ENCODE measurements around the gene PDE4D. TPM values are rescaled to one million over a fixed set of nuclear protein-coding genes. Genes with fewer than 3 reads are reported as not detected.
A peak's percentile ranks its signal among the peaks of the same experiment; 100 is the strongest.

Gene PDE4D
- total and polyA plus RNA-seq, 8 donors, result 1.5 to 7.1 (median 3.1) TPM

GRCh38 chr5:59259237-59259636, 634.3 kb downstream of the PDE4D start:
- no peak for ATAC-seq
- intact Hi-C loops (cut with DNase I), result no loop called here
- no peaks in the 10 kb centered on the region for H3K27me3 ChIP-seq
- no peak for DNase-seq
- TF ChIP-seq CTCF (IDR thresholded peaks at IDR 0.05), result no peak
- H3K9me3 ChIP-seq, result no peaks in the 10 kb centered on the region
- H3K36me3 ChIP-seq, result no peaks in the 10 kb centered on the region
- WGBS, 2 donors, result 79 to 88% methylated on average over 1 of the region's 1 CpG
- FAIRE-seq, result peak; percentile 57
- H3K27ac ChIP-seq, result no peak overlapping the region
- peaks cover 0 to 19% (median 11%) of the 10 kb centered on the region in 3 donors for H3K4me1 ChIP-seq
- no peak overlapping the region for H3K4me3 ChIP-seq

GRCh38 chr5:59257488-59258400, 635.8 kb downstream of the PDE4D start:
- DNase-seq (no peak), FAIRE-seq (no peak), ATAC-seq (no peak)
- H3K36me3 ChIP-seq, result no peaks in the 10 kb centered on the region
- no peaks in the 10 kb centered on the region for H3K27me3 ChIP-seq
- no peak overlapping the region for H3K27ac ChIP-seq
- peaks cover 0 to 19% (median 7%) of the 10 kb centered on the region in 3 donors for H3K4me1 ChIP-seq
- intact Hi-C loops (cut with DNase I), result no loop called here
- no peak for TF ChIP-seq CTCF (IDR thresholded peaks at IDR 0.05)
- no peak overlapping the region for H3K4me3 ChIP-seq
- WGBS, 2 donors, result 69 to 71% methylated on average over 4 of the region's 4 CpGs
- H3K9me3 ChIP-seq, result no peaks in the 10 kb centered on the region

GRCh38 chr5:59256331-59256730, 637.2 kb downstream of the PDE4D start:
- WGBS, 2 donors, result 68 to 72% methylated on average over 3 of the region's 3 CpGs
- peaks cover 0 to 9% (median under 1%) of the 10 kb centered on the region in 3 donors for H3K4me1 ChIP-seq
- FAIRE-seq, result no peak
- no peaks in the 10 kb centered on the region for H3K27me3 ChIP-seq
- no peak for DNase-seq
- H3K36me3 ChIP-seq, result no peaks in the 10 kb centered on the region
- no peak overlapping the region for H3K4me3 ChIP-seq
- no peak for TF ChIP-seq CTCF (IDR thresholded peaks at IDR 0.05)
- no peaks in the 10 kb centered on the region for H3K9me3 ChIP-seq
- intact Hi-C loops (cut with DNase I), result no loop called here
- H3K27ac ChIP-seq, result no peak overlapping the region
- ATAC-seq, result no peak

- Histone ChIP-seq H3K4me1 (peaks cover 0 to 3% (median 0%) of the 10 kb centered on the region in 3 donors), H3K9me3 (no peaks in the 10 kb centered on the region), H3K4me3 (no peak overlapping the region), H3K36me3 (no peaks in the 10 kb centered on the region), H3K27ac (no peak overlapping the region), H3K27me3 (no peaks in the 10 kb centered on the region)
- ATAC-seq (no peak), FAIRE-seq (no peak), DNase-seq (no peak)
- intact Hi-C loops (cut with DNase I), result no loop called here
- no peak for TF ChIP-seq CTCF (IDR thresholded peaks at IDR 0.05)
- 92 to 94% methylated on average over 2 of the region's 2 CpGs for WGBS, 2 donors
Measured at GRCh38 chr5:59254055-59254687, 639.4 kb downstream of the PDE4D start.

Measured in pancreas (tissue), 10 donors.